CD4-positive, alpha-beta T cell treated with Interleukin-6 for 4 hours (primary cell): ENCODE measurements around the gene KDM4E.

Source experiments
- DNase-seq: peaks from one replicate; pipeline ENCODE4 v3.0.0-alpha.2; 2020; ENCODE audit warnings: mixed read lengths

KDM4E gene

GRCh38 chr11:95054356-95054755 lies 29.3 kb downstream of the KDM4E start:
- DNase-seq = no peak

GRCh38 chr11:95055283-95055897 lies 30.3 kb downstream of the KDM4E start:
- no peak for DNase-seq

- DNase-seq = no peak
Observed at GRCh38 chr11:95057959-95058358, 32.9 kb downstream of the KDM4E start.

- no peak for DNase-seq
Observed at GRCh38 chr11:95058621-95059020, 33.6 kb downstream of the KDM4E start.

GRCh38 chr11:95059046-95059445 lies 34.0 kb downstream of the KDM4E start:
- DNase-seq = no peak

- no peak for DNase-seq
Observed at GRCh38 chr11:95065336-95065735, 40.3 kb downstream of the KDM4E start.

GRCh38 chr11:95066716-95067038 lies 41.6 kb downstream of the KDM4E start, which contains the start of gene SRSF8:
Gene SRSF8, plus strand, starts transcription at chr11:95066919. Its CDS starts 308 bp downstream, at chr11:95067227.
- no peak for DNase-seq

- DNase-seq = peak; percentile 79
Observed at GRCh38 chr11:95067039-95067840, 42.2 kb downstream of the KDM4E start.

GRCh38 chr11:95067841-95068219 lies 42.8 kb downstream of the KDM4E start:
- DNase-seq = no peak

GRCh38 chr11:95068549-95068948 lies 43.5 kb downstream of the KDM4E start:
- DNase-seq = peak; percentile 74

GRCh38 chr11:95070471-95070870 lies 45.4 kb downstream of the KDM4E start:
- DNase-seq = no peak

- DNase-seq = no peak
Observed at GRCh38 chr11:95072948-95073347, 47.9 kb downstream of the KDM4E start.

GRCh38 chr11:95074792-95075563 lies 49.9 kb downstream of the KDM4E start:
- DNase-seq = no peak

- DNase-seq = no peak
Observed at GRCh38 chr11:95076416-95076815, 51.4 kb downstream of the KDM4E start.

- no peak for DNase-seq
Observed at GRCh38 chr11:95076981-95077380, 51.9 kb downstream of the KDM4E start.
